Left colon (tissue), 2 donors: Measurements from ENCODE around the gene ANKS4B. TPM values are rescaled to one million over a fixed set of nuclear protein-coding genes. Genes with fewer than 3 reads are reported as not detected.
A peak's percentile ranks its signal among the peaks of the same experiment; 100 is the strongest.
"Not testable (repeated sequence)": the region's sequence is repeated elsewhere in the genome, so short reads cannot be mapped to it uniquely, and the experiment has no call there.

Experiments used
- ATAC-seq: fragments of 200-7000 bp; cut with Tn5 transposase; one replicate; pipeline ENCODE4 v1.9.1; 2020; ENCODE audit warnings: mild to moderate bottlenecking, moderate library complexity
- DNase-seq, 2 donors: peaks; one replicate each; pipeline ENCODE4 v3.0.0-alpha.2; 2020
- intact Hi-C, 2 donors: fragments of 100-400 bp; cut with DNase I in 1 of 2; cut with micrococcal nuclease in 1 of 2; formaldehyde crosslinking; loops; one replicate each; pipeline versions ENCODE4 v1.11.2 to v1.14.0; 2022; cut with DNase I, micrococcal nuclease
- total RNA-seq, 2 donors: library from RNA; stranded (reverse); fragmentation: NEBNext Ultra II Directional; extraction: Animal tissue kit (Norgen Biotek cat#: 25700); gene quantifications; one replicate each; pipeline ENCODE4 v1.2.1, GENCODE V29; 2021
- donor health status: DM: no; HTN: no; CAD: no.
- donor health status: DM: yes; HTN: yes; CAD: no.

The ANKS4B gene
- total RNA-seq, 2 donors from 2014 or later, result 47.2 to 56.1 TPM

DNA sequence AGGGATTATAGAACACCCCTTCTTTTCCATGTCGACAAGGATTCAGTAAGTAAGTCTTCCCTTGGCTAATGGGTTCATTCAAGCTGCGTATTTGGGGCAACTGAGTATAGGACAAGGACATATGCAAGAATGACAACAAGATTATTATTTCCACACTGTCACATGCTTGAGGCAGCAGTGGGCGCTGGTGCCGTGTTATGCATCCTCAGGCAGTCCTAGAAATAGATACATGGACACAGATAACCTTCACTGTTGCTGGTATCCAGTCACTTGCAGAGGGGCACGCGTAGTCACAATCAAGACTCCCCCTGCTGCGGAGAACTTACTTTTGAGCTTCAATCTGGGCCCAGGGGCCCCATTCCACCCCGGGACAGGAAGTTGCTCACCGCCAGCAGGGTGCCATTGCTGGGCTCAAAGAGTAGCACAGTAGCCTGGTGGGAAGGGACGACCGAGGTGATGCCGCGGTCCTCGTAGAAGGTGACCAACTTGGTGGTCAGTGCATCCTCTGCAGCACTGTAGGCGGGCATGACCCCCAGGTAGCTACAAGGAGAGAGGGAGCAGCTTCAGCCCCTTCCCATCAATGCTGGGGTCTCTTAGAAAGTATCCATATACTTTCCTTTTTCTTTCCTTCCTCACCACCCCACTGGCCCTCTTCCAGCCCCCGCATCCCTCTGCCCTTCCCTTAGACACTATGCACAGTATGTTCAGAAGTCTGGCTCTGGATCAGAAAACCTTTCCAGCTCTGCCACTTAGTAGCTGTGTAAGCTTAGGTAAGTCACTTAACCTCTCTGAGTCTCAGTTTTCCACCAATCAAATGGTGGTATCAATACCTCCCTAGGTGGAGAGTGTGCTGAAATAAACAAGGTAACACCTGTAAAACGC is 43.8 kb downstream of the ANKS4B start:
- DNase-seq, result no peak
- intact Hi-C loops, result loop anchor here in 1 of 2 donors (10.0 kb wide), 1 partner anchor 92 kb away; no protein-coding TSS in a partner anchor
- ATAC-seq, result no peak

DNA sequence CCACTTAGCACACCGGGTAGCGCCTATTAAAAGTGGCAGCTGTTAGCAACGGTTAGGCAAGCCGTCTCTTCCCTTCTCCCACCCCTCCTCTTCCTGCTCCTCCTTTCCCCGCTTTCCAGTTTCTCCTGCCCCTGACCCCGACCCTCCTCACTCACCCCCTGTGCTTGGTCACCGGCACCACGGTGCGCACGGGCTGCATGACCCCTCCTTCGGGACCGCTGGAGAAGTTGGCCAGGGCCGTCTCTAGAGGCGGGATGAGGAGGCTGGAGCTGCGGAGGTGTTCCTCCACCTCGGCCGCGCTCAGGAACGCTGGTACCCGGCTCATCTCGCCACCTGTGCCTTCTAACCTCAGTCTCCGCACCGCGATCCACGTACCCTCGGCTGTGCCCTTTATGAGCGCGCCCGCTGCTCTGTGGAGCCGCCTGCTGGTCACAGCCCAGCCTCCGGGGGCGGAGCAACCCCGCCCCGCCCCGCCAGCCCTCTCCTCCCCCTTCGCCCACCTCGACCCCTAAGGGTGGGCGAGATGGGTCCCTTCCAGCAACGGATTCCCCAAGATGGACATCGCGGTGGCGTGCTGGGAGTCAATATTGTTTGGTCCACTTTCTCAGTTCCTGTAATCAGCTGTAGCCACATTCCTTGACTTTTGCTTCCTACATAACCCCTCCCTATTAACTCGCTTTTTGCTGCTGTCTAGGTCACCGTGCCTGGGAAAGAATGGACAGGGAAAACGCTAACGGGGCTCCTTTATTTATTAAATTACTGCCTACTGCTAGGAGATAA is 44.6 kb downstream of the ANKS4B start, which contains the start of gene CRYM:
Gene CRYM, minus strand, starts transcription at position 364 of the 780 bp plus-strand sequence. Its CDS starts 39 bp downstream, at position 325.
- intact Hi-C loops, result loop anchor here in 1 of 2 donors (10.0 kb wide), 1 partner anchor 93 kb away; no protein-coding TSS in a partner anchor

DNA sequence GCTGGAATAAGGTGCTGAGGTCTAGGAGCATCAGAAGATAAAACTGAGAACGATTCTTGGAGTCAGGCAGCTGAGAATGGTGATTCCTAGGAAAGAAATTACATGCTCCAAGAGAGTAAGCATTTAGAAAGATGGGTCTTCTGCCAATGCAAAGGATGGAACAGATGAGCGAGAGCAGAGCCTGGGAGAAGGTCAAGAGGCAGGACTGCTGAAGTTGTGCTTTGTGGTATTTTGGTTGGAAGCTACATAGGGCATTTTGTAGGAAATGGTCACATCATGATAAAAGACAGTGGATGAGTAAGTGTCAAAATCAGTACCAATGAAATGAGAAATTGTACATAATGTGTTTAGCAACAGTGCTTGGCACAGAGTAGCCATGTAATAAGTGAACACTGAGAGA is 46.0 kb downstream of the ANKS4B start:
- ATAC-seq (no peak), DNase-seq (no peak)
- intact Hi-C loops, result loop anchor here in 1 of 2 donors (10.0 kb wide), 1 partner anchor 95 kb away; no protein-coding TSS in a partner anchor

More for the DNA sequence above, 44.6 kb downstream of the ANKS4B start, which contains the start of gene CRYM:
- ATAC-seq, result peak; percentile 98
- peak; percentile 58 to 88 for DNase-seq

DNA sequence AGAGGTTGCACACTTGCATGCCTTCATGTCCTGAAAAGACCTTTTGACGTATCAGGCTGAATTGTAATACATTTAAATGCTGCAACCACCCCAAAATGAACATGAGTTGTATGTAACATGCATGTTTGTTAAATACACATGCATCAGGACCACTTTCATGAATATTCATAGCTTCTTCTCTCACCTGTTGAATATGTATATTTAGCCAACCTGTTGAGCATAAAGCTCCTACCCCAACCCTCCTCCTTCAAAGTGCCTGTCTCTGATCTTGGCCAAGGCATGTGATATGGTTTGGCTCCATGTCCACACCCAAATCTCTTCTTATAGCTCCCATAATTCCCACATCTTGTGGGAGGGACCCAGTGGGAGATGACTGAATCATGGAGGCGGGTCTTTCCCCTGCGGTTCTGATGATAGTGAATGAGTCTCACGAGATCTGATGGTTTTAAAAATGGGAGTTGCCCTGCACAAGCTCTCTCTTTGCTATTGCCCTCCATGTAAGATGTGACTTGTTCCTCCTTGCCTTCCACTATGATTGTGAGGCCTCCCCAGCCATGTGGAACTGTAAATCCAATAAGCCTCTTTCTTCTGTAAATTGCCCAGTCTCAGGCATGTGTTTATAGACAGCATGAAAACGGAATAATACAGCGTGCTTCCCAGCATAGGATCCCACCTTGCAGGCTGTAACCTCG is 48.3 kb downstream of the ANKS4B start:
- ATAC-seq, result no peak
- DNase-seq, result no peak
- intact Hi-C loops, result no loop called here

DNA sequence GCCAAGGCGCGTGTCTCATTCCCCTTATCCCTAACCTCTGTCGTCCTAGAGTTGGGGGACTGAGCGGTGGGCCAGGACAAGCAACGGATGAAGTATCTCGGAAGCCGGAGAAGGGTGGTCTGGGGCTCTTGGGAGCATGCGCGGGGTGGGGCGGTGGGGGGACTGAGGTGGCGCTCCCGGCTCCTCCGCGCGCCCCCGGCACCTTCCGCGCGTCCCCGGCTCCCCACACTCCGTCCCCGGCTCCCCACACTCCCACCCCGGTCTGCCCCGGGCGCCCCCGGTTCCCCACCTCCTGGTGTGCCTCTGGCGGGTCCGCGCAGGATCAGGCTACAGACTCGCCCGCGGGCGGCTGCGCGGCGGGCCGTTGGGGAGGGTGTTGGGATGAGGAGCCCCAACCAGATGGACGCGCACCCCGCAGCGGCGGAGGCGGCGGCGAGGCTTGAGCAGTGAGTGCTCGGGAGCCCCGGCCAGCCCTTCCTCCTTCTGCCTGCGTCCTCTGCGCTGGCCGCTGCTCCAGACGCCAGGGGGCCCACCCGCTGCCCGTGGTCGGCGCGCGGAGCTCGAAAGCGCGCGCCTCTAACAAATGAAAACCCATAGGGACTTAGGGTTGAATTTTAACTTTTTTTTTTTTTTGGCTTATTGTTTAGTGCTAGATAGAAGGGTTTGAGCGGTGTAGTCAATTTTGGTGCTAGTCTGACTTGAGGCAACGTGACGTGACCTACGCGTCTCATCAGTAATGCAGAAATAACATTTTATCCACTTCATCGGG is 50.2 kb downstream of the ANKS4B start:
- ATAC-seq, result peak; percentile 97
- intact Hi-C loops, result no loop called here
- DNase-seq, result peak; percentile 54 to 70

DNA sequence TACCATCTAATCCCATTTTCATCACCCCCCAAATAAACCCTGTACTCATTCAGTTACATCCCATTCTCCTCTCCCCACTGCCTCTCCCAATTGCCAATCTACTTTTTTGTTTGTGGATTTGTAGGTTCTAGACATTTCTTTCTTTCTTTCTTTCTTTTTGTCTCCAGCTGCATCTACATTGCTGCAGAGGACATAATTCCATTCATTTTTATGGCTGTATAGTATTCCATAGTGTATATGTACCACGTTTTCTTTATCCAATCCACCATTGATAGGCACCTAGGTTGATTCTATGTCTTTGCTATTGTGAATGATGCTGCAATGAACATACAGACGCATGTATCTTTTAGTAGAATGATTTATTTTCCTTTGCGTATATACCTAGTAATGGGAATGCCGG is 50.9 kb downstream of the ANKS4B start:
- no peak for DNase-seq
- intact Hi-C loops, result no loop called here
- ATAC-seq, result no peak

DNA sequence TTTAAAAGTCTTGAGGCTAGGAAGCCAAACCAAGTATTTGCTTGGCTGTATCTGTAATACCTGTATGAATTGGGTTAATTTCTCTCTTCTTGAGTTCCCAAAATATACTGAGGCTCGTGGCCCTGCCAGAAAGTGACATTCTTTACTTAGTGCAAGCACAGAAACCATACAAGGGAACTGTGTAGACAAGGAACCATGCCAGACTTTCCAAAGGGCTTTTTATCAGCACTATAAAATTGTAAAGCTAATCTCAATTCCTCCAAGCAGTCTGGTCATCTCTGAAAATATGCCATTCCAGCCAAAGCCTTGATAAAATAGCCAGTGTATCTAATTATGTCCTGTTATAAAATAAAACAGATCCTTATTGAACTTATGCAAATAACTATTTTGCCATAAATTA is 51.8 kb downstream of the ANKS4B start:
- intact Hi-C loops, result no loop called here
- ATAC-seq, result no peak

DNA sequence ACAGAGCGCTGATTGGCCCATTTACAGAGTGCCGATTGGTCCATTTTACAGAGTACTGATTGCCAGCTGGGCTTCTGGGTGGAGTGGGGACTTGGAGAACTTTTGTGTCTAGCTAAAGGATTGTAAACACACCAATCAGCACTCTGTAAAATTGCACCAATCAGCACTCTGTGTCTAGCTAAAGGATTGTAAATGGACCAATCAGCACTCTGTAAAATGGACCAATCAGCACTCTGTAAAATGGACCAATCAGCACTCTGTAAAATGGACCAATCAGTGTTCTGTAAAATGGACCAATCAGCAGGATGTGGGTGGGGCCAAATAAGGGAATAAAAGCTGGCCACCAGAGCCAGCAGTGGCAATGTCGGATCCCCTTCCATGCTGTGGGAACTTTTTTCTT is 56.3 kb downstream of the ANKS4B start:
- not testable (repeated sequence) for ATAC-seq, DNase-seq
- intact Hi-C loops, result loop anchor here (10.0 kb wide), 2 partner anchors 105 to 445 kb away; no protein-coding TSS in a partner anchor

More for the DNA sequence above, 51.8 kb downstream of the ANKS4B start:
- DNase-seq, result no peak

DNA sequence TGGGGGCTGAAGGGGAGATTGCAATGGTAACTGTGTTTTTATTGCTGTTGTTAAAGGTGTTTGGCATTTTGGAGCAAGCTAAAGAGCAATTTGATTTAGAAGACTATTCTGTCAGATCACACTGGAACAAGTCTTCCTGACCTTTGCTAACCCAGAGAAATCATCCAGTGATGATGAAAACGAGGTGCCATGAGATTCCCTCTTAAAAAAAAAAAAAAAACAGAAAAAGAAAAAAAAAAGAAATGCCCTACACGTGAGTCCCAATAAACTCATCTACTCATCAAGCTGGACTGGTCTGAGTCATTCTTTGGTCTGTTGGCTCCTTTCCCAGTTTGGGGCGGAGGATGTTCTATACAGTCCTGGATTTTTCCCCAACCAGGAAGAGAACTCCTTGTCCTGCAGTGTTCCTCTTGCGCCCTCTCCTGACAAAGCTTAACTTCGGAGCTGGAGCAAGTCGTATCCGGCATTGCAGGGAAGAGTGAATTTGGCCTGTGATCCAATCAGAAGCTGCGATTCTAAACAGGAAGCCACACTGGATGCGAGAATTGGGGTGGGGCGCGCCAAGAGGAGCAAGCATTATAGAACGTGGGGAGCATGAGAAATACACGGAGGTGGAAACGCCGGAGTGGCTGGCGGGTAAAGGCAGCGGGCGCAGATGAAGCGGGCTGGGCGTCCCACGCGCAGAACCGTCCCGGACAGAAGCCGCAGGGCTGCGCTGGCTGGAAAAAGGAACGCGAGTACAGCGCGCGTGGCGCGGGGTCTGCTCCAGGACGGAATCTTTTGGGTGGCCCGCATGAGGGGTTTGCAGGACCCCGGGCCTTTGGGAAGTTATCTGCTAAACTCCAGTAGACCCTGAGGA is 67.0 kb downstream of the ANKS4B start:
- peak; percentile 95 to 98 for DNase-seq
- ATAC-seq, result peak; percentile 79
- intact Hi-C loops, result loop anchor here in 1 of 2 donors (10.0 kb wide), 1 partner anchor 146 kb away; the partner anchor contains the start of genes DNAH3 and LDAF1

DNA sequence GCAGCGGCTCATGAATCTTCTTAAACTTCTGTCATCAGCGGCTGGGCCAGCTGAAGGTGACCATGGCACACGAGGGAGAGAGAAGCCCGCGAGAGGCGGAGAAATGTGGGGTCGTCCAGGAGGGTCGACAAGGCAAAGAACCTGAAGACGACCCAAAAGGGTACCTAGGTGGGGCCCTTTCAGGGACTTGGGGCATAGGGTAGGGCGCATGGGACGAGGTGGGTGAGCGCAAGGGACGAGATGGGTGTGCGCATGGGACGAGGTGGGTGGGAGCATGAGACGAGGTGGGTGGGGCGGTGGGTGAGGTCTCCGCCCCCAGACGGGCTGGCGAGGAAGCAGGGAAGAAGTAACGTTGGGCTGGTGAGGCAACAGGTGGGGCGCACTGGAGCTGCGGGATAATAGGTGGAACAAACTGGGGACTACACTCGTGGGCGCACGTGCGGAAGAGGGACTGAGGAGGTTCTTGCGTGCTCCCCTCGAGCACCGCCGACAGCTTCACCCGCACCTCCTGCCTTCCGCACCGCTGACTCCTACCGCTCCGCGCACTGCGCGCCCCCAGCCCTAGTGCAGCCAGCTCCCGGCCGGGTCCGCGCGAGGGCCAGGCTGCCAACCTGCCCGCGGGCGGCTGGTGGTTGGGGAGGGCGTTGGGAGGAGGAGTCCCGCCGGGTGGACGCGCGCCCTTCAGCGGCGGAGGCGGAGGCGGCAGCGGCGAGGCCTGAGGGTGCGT is 67.8 kb downstream of the ANKS4B start:
- intact Hi-C loops, result loop anchor here in 1 of 2 donors (10.0 kb wide), 1 partner anchor 147 kb away; the partner anchor contains the start of genes DNAH3 and LDAF1
- peak; percentile 90 to 91 for DNase-seq
- ATAC-seq, result peak; percentile 83

DNA sequence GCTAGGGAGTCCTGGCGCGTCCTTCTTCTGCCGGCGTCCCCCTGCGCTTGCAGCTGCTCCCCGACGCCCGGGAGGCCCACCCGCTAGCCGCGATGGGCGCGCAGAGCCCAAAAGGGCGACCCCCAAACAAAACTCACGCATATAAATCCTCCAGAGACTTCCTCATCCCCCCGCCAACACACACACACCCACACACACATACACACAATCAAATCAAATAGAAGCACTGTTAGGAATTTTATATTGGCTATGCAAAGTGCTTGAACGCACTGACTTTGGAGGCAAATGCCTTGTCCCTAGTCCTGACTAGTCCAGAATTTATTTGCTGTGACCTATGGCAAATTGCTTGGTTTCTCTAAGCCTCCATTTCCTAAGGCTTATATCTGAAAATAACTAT is 68.4 kb downstream of the ANKS4B start:
- DNase-seq (no peak), ATAC-seq (peak; percentile 10)
- intact Hi-C loops, result loop anchor here in 1 of 2 donors (10.0 kb wide), 1 partner anchor 147 kb away; the partner anchor contains the start of genes DNAH3 and LDAF1

DNA sequence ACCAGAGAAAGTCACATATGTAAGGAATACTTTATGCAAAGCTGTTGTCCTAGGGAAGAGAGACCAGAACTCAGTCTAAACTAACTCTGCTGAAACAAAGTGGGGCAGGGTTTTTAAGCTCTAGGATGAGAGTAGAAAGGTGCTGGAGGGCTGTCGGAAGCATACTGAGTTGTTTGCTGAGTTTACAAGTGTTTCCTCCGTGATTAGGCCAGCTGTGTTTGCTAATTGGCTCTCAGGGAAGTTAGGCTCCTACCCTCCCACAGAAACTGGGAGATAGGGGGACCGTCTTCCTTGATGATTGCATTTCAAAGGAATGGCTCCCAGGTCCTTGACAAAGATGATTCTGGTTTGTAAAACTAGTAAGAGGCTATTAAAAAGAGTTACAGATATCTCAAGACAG is 69.0 kb downstream of the ANKS4B start:
- ATAC-seq, result peak; percentile 8
- intact Hi-C loops, result loop anchor here in 1 of 2 donors (10.0 kb wide), 1 partner anchor 148 kb away; the partner anchor contains the start of genes DNAH3 and LDAF1
- peak in 1 of 2 donors; percentile 16 for DNase-seq

DNA sequence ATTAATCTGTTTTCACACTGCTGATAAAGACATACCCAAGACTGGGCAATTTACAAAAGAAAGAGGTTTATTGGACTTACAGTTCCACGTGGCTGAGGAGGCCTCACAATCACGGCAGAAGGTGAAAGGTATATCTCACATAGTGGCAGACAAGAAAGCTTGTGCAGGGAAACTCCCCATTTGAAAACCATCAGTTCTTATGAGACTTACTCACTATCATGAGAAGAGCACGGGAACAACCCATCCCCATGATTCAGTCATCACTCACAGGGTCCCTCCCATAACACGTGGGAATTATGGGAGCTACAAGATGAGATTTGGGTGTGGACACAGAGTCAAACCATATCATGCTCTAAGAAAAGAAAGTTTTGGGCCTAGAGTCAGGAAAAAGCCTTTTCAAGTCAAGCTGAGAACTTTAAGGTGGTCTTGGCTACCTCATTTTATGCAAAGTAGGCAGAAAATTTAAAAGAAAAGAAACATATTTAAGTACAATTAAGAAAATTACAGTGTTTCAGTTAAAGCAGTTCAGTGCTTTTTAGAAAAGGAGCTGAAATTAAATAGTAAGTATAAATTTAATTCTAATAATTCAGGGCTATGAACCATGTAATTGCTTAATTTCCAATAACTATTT is 69.5 kb downstream of the ANKS4B start:
- ATAC-seq, result peak; percentile 7
- intact Hi-C loops, result loop anchor here in 1 of 2 donors (10.0 kb wide), 1 partner anchor 148 kb away; the partner anchor contains the start of genes DNAH3 and LDAF1
- DNase-seq, result peak in 1 of 2 donors; percentile 33
